ENCODE measurements around the gene ACAP2.

ACAP2 gene

GRCh38 chr3:195271410-195272243, 171.2 kb downstream of the ACAP2 start:
- Histone ChIP-seq H3K4me3 (ENCODE audit: low read length) (peak overlapping the region; percentile 86), H3K23ac (ENCODE audit: low read length) (no peak overlapping the region), H3K4ac (ENCODE audit: low read depth, low read length) (no peak overlapping the region), H3K27ac (ENCODE audit: low read depth, low read length) (peak overlapping the region; percentile 97), H2BK5ac (ENCODE audit: low read length) (peak overlapping the region; percentile 84), H4K8ac (ENCODE audit: low read depth, low read length) (no peak overlapping the region), H3K79me2 (ENCODE audit: control insufficient read depth, insufficient read depth, low read length) (peaks cover 27% of the 10 kb centered on the region), H3K4me2 (ENCODE audit: low read length) (peak overlapping the region; percentile 89), H3K18ac (ENCODE audit: low read length) (peak overlapping the region; percentile 96), H3K36me3 (ENCODE audit: control insufficient read depth, insufficient read depth, low read length) (no peaks in the 10 kb centered on the region), H3K79me1 (ENCODE audit: low read length) (peaks cover 14% of the 10 kb centered on the region), H2AK5ac (ENCODE audit: low read length) (no peak overlapping the region), H2BK15ac (replicated peaks; ENCODE audit: low read depth) (no peak overlapping the region), H3K27me3 (ENCODE audit: insufficient read depth, low read length, poor library complexity) (no peaks in the 10 kb centered on the region), H3K9ac (ENCODE audit: low read length) (peak overlapping the region; percentile 90), H2BK120ac (ENCODE audit: low read depth, low read length) (peak overlapping the region; percentile 61), H3K4me1 (ENCODE audit: control insufficient read depth, low read depth, low read length) (peaks cover 10% of the 10 kb centered on the region), H4K5ac (ENCODE audit: low read length) (no peak overlapping the region), H3K56ac (ENCODE audit: low read length) (peak overlapping the region; percentile 93)
- no CpG with 5 or more reads among the region's 30 CpGs for WGBS (ENCODE audit: extremely low coverage, insufficient coverage, low lambda C conversion rate)
- DNase-seq, result peak; percentile 94

GRCh38 chr3:195270817-195271409, 171.9 kb downstream of the ACAP2 start, which contains the start of gene XXYLT1:
XXYLT1 (minus strand) TSS chr3:195271159; CDS start chr3:195271058, 101 bp downstream.
- peak; percentile 96 for DNase-seq
- H2BK5ac ChIP-seq (ENCODE audit: low read length), result peak within 1 kb of the TSS; percentile 84
- no peak within 1 kb of the TSS for H2AK5ac ChIP-seq (ENCODE audit: low read length)
- H4K5ac ChIP-seq (ENCODE audit: low read length), result no peak within 1 kb of the TSS
- peak within 1 kb of the TSS; percentile 57 for H3K23ac ChIP-seq (ENCODE audit: low read length)
- peak within 1 kb of the TSS; percentile 96 for H3K18ac ChIP-seq (ENCODE audit: low read length)
- peak within 1 kb of the TSS; percentile 91 for H3K4me3 ChIP-seq (ENCODE audit: low read length)
- peaks cover 10% of the 10 kb centered on the region for H3K4me1 ChIP-seq (ENCODE audit: control insufficient read depth, low read depth, low read length)
- no peaks in the 10 kb centered on the region for H3K36me3 ChIP-seq (ENCODE audit: control insufficient read depth, insufficient read depth, low read length)
- no peak within 1 kb of the TSS for H4K8ac ChIP-seq (ENCODE audit: low read depth, low read length)
- no peak within 1 kb of the TSS for H3K4ac ChIP-seq (ENCODE audit: low read depth, low read length)
- H3K27me3 ChIP-seq (ENCODE audit: insufficient read depth, low read length, poor library complexity), result no peaks in the 10 kb centered on the region
- H2BK120ac ChIP-seq (ENCODE audit: low read depth, low read length), result peak within 1 kb of the TSS; percentile 61
- peaks cover 30% of the 10 kb centered on the region for H3K79me2 ChIP-seq (ENCODE audit: control insufficient read depth, insufficient read depth, low read length)
- peak within 1 kb of the TSS; percentile 99 for H3K56ac ChIP-seq (ENCODE audit: low read length)
- H2BK15ac ChIP-seq (replicated peaks; ENCODE audit: low read depth), result no peak within 1 kb of the TSS
- peak within 1 kb of the TSS; percentile 97 for H3K27ac ChIP-seq (ENCODE audit: low read depth, low read length)
- WGBS (ENCODE audit: extremely low coverage, insufficient coverage, low lambda C conversion rate), result no CpG with 5 or more reads among the region's 75 CpGs
- peaks cover 14% of the 10 kb centered on the region for H3K79me1 ChIP-seq (ENCODE audit: low read length)
- H3K9ac ChIP-seq (ENCODE audit: low read length), result peak within 1 kb of the TSS; percentile 94
- H3K4me2 ChIP-seq (ENCODE audit: low read length), result peak within 1 kb of the TSS; percentile 89

GRCh38 chr3:195270079-195270816, 172.6 kb downstream of the ACAP2 start:
- Histone ChIP-seq H4K8ac (ENCODE audit: low read depth, low read length) (no peak overlapping the region), H3K36me3 (ENCODE audit: control insufficient read depth, insufficient read depth, low read length) (no peaks in the 10 kb centered on the region)
- no CpG with 5 or more reads among the region's 52 CpGs for WGBS (ENCODE audit: extremely low coverage, insufficient coverage, low lambda C conversion rate)

GRCh38 chr3:195269375-195270078, 173.3 kb downstream of the ACAP2 start:
- Histone ChIP-seq H2BK120ac (ENCODE audit: low read depth, low read length) (no peak overlapping the region), H2BK5ac (ENCODE audit: low read length) (no peak overlapping the region), H4K8ac (ENCODE audit: low read depth, low read length) (no peak overlapping the region), H3K4ac (ENCODE audit: low read depth, low read length) (no peak overlapping the region), H3K79me1 (ENCODE audit: low read length) (peaks cover 20% of the 10 kb centered on the region), H3K18ac (ENCODE audit: low read length) (no peak overlapping the region), H3K56ac (ENCODE audit: low read length) (peak overlapping the region; percentile 99), H3K27ac (ENCODE audit: low read depth, low read length) (no peak overlapping the region), H3K36me3 (ENCODE audit: control insufficient read depth, insufficient read depth, low read length) (no peaks in the 10 kb centered on the region), H3K23ac (ENCODE audit: low read length) (no peak overlapping the region), H3K9ac (ENCODE audit: low read length) (peak overlapping the region; percentile 94), H2AK5ac (ENCODE audit: low read length) (no peak overlapping the region), H3K4me1 (ENCODE audit: control insufficient read depth, low read depth, low read length) (peaks cover 10% of the 10 kb centered on the region), H4K5ac (ENCODE audit: low read length) (no peak overlapping the region), H2BK15ac (replicated peaks; ENCODE audit: low read depth) (no peak overlapping the region), H3K4me3 (ENCODE audit: low read length) (peak overlapping the region; percentile 91), H3K4me2 (ENCODE audit: low read length) (peak overlapping the region; percentile 37), H3K79me2 (ENCODE audit: control insufficient read depth, insufficient read depth, low read length) (peaks cover 41% of the 10 kb centered on the region), H3K27me3 (ENCODE audit: insufficient read depth, low read length, poor library complexity) (no peaks in the 10 kb centered on the region)
- DNase-seq, result no peak
- no CpG with 5 or more reads among the region's 5 CpGs for WGBS (ENCODE audit: extremely low coverage, insufficient coverage, low lambda C conversion rate)

More at GRCh38 chr3:195270079-195270816, 172.6 kb downstream of the ACAP2 start:
- peak overlapping the region; percentile 99 for H3K56ac ChIP-seq (ENCODE audit: low read length)
- H3K4ac ChIP-seq (ENCODE audit: low read depth, low read length), result no peak overlapping the region
- DNase-seq, result peak; percentile 77
- H2AK5ac ChIP-seq (ENCODE audit: low read length), result no peak overlapping the region
- no peak overlapping the region for H3K18ac ChIP-seq (ENCODE audit: low read length)
- peak overlapping the region; percentile 97 for H3K27ac ChIP-seq (ENCODE audit: low read depth, low read length)
- H3K4me2 ChIP-seq (ENCODE audit: low read length), result peak overlapping the region; percentile 37
- H3K4me3 ChIP-seq (ENCODE audit: low read length), result peak overlapping the region; percentile 91
- H3K4me1 ChIP-seq (ENCODE audit: control insufficient read depth, low read depth, low read length), result peaks cover 10% of the 10 kb centered on the region
- peak overlapping the region; percentile 57 for H3K23ac ChIP-seq (ENCODE audit: low read length)
- no peak overlapping the region for H2BK120ac ChIP-seq (ENCODE audit: low read depth, low read length)
- peaks cover 36% of the 10 kb centered on the region for H3K79me2 ChIP-seq (ENCODE audit: control insufficient read depth, insufficient read depth, low read length)
- no peak overlapping the region for H4K5ac ChIP-seq (ENCODE audit: low read length)
- peaks cover 17% of the 10 kb centered on the region for H3K79me1 ChIP-seq (ENCODE audit: low read length)
- H2BK5ac ChIP-seq (ENCODE audit: low read length), result peak overlapping the region; percentile 25
- H3K27me3 ChIP-seq (ENCODE audit: insufficient read depth, low read length, poor library complexity), result no peaks in the 10 kb centered on the region
- H3K9ac ChIP-seq (ENCODE audit: low read length), result peak overlapping the region; percentile 94
- H2BK15ac ChIP-seq (replicated peaks; ENCODE audit: low read depth), result no peak overlapping the region

GRCh38 chr3:195268576-195269309, 174.1 kb downstream of the ACAP2 start:
- WGBS (ENCODE audit: extremely low coverage, insufficient coverage, low lambda C conversion rate), result no CpG with 5 or more reads among the region's 11 CpGs
- Histone ChIP-seq H3K9ac (ENCODE audit: low read length) (no peak overlapping the region), H3K79me2 (ENCODE audit: control insufficient read depth, insufficient read depth, low read length) (peaks cover 48% of the 10 kb centered on the region), H3K36me3 (ENCODE audit: control insufficient read depth, insufficient read depth, low read length) (no peaks in the 10 kb centered on the region), H3K4me1 (ENCODE audit: control insufficient read depth, low read depth, low read length) (peaks cover 10% of the 10 kb centered on the region), H3K18ac (ENCODE audit: low read length) (no peak overlapping the region), H3K4me2 (ENCODE audit: low read length) (no peak overlapping the region), H2BK5ac (ENCODE audit: low read length) (no peak overlapping the region), H2AK5ac (ENCODE audit: low read length) (no peak overlapping the region), H4K8ac (ENCODE audit: low read depth, low read length) (no peak overlapping the region), H2BK15ac (replicated peaks; ENCODE audit: low read depth) (no peak overlapping the region), H3K27me3 (ENCODE audit: insufficient read depth, low read length, poor library complexity) (no peaks in the 10 kb centered on the region), H3K23ac (ENCODE audit: low read length) (no peak overlapping the region), H2BK120ac (ENCODE audit: low read depth, low read length) (no peak overlapping the region), H3K27ac (ENCODE audit: low read depth, low read length) (no peak overlapping the region), H3K4ac (ENCODE audit: low read depth, low read length) (no peak overlapping the region), H4K5ac (ENCODE audit: low read length) (no peak overlapping the region), H3K56ac (ENCODE audit: low read length) (no peak overlapping the region), H3K4me3 (ENCODE audit: low read length) (no peak overlapping the region), H3K79me1 (ENCODE audit: low read length) (peaks cover 26% of the 10 kb centered on the region)
- DNase-seq, result no peak
